ENCODE results near the gene POLR2E.
"Not testable (repeated sequence)": the region's sequence is repeated elsewhere in the genome, so short reads cannot be mapped to it uniquely, and the experiment has no call there.

Gene POLR2E

DNA sequence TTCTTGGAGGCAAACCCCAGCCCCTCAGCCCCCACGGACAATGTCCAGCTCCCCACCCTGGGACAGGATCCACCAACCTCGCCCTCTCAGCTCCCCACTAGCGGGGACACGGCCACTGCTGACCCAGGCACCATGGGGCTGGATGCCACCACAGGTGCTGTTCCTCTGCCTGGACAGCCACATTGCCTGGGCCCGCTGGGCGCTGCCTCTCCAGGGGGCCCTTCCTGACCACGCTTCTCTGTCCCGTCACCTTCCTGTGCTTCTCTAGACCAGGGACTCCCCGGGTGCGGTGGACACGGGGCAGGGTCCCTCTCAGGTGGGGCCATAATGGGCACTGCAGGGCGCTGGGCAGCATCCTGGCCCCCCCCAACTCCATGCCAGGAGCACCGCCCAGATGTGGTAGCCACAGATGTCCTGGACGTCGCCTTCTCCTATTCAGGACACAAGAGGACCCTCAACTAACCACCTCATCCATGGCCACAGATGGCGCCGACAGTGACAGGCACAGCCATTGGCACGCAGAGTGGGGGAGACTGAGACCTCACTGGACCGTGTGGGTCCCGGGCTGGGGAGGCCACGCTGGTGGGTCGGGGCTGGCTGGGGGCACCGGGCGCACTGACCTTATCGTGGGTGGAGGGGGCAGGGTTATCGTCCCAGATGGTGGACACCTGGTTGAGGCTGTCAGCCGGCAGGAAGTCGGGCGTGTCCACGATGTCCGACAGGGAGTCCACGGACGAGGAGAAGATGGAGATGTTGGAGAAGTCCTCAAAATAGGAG, 32.0 kb upstream of the POLR2E start:
- no peak for DNase-seq (ENCODE audit: low read depth in 2 of 2)

GRCh38 chr19:1125601-1126467, 30.7 kb upstream of the POLR2E start:
- DNase-seq (ENCODE audit: low read depth in 2 of 2): no peak

- no peak for DNase-seq (ENCODE audit: low read depth in 2 of 2)
Measured at GRCh38 chr19:1123885-1124677, 28.9 kb upstream of the POLR2E start.

DNA sequence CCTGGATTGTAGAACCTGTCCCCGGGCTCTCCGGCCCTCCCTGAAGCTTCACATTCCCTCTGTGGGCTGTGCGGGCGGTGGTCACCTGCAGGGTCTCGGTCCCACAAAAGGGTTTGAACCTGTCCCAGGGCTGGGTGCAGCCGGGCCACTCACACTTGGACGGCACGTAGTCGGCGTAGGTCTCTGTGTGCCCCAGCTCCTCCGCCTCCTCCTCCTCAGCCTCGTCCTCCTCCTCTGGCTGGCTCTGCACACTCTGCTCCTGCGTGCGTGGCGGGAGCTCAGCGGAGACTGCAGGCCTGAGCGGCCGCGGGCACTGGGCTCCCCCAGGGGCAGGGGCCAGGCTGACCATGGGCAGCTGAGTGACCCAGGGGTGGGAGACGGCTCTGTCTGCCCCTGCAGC, 28.2 kb upstream of the POLR2E start:
- no peak for DNase-seq (ENCODE audit: low read depth in 2 of 2)

- peak in 1 of 2 donors; percentile 65 for DNase-seq (ENCODE audit: low read depth in 2 of 2)
Measured at GRCh38 chr19:1122972-1123363, 27.8 kb upstream of the POLR2E start.

DNA sequence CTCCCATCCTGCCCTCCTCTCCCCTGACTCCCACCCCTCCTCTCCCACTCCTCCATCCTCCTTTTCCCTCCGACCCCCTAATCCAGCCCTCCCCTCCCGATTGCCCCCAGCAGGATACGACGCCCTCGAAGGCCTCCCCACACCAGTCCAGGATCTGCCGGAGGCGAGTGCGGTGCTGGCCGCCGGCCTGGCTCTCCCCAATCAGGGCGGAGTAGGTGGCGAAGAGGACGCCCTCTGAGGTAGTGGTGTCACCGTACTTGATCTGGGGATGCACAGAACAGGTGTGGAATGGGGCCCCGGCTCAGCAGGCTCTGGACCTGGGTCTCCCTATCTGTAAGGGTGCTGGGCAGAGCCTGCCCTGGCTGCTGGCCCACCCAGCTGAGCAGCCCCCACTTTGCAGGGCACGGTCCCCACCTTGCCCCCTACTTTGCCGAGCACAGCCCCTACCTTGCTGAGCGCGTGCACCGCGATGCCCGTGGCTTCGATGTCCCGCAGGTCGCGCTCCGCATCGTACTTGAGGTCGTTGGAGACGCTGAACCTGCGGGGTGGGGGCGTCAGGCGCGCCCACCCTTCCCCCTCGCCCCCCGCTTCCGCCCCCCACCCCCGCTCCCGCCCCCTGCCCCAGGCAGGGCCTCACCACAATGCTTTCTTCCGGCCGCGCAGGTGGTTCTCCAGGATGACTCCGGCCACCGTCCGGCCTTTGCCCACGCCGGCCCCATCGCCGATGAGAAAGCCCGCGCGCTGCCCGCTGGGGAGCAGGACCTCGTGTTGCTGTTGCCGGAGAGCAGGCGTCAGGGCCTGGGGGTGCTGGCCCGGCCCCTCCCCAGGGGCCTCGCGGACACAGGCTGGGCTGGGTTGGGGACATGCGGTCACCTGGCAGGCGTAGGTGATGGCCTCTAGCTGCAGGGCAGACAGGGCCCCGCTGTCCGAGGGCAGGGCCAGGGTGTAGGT, 27.1 kb upstream of the POLR2E start:
- no peak for DNase-seq (ENCODE audit: low read depth in 2 of 2)

DNA sequence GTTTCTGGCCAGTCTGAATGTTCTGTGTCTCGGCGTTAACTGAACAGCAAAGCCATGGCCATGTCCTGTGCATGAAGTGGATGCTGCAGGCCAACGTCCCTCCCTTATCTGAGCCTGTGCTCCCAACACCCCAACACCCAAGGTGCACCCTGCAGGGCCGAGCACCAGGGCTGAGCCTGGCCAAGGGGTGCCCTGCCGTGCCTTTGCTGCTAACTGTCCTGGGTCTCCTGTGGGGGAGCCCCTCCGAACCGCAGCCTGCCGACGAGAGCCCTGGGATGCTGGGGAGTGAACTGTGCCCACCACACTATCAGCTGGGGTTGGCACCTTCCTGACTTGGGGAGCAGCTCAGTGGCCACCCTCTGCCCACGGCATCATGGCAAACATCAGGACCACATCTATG, 26.2 kb upstream of the POLR2E start:
- no peak for DNase-seq (ENCODE audit: low read depth in 2 of 2)

DNA sequence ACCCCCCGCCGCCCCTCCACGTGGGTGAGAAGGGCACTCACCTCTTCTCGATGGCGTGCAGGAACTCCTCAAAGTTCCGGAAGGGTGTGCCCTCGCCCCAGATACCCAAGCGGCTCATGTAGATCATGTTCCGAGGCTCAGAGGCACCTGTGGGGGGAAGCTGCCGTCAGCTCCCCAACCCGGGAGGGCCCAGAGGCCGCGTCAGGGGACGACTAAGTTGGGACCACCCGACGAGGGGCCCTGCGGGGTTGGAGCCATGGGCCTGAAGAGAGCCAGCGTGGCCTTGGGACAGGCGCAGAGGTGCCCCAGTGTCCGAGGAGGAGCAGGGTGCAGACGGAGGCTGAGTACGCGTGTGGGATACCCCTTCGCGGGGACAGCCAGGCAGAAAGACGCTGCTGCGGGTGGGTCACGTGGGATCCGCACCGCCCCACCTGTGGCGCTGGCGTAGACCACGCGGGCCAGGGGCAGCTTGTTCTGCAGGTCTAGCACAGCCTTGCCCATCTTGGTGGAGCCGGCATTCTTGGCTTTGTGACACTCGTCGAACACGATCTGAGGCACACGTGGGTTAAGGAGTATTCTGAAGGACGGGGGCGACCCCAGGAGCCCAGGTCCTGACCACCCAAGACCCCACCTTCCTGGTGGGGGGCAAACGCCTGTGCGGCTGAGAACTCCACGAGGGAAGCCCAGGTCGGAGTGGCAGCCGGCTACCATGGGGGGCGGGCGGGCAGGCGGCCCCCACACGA, 24.5 kb upstream of the POLR2E start:
- no peak for DNase-seq (ENCODE audit: low read depth in 2 of 2)

GRCh38 chr19:1118999-1119398, 23.8 kb upstream of the POLR2E start:
- DNase-seq (ENCODE audit: low read depth in 2 of 2): no peak

- DNase-seq (ENCODE audit: low read depth in 2 of 2): no peak
Measured at GRCh38 chr19:1117654-1118053, 22.5 kb upstream of the POLR2E start.

- DNase-seq (ENCODE audit: low read depth in 2 of 2): no peak
Measured at GRCh38 chr19:1116726-1117581, 21.8 kb upstream of the POLR2E start.

- DNase-seq (ENCODE audit: low read depth in 2 of 2): no peak
Measured at GRCh38 chr19:1115646-1116420, 20.7 kb upstream of the POLR2E start.

DNA sequence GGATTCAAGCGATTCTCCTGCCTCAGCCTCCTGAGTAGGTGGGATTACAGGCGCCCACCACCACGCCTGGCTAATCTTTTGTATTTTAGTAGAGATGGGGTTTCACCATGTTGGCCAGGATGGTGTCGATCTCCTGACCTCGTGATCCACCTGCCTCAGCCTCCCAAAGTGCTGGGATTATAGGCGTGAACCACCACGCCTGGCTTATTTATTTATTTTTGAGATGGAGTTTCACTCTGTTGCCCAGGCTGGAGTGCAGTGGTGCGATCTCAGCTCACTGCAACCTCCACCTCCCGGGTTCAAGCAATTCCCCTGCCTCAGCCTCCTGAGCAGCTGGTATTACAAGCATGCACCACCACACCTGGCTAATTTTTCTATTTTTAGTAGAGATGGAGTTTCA, 19.6 kb upstream of the POLR2E start:
- DNase-seq (ENCODE audit: low read depth in 2 of 2): not testable (repeated sequence)

DNA sequence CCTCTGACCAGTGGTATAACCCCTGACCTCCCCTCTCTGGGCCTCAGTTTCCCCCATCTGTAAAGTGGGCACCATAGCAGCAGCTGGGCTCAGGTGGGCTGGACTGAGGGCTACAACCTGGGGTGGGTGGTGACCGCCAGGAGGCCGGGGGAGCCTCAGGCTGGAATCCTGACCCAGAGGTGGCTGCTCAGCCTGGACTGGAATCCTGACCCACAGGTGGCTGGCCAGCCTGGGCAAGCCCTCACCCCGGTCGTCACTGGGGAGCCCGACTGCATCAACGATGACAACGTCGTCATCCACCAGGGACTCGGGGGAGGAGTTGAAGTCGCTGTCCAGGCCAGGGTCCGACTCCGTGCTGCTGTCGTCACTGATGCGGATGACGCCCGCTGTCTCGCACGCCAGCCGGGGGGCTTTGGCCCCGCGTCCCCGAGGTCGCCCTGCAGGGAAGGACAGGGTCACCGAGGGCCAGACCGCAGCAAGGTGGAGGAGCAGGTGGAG, 18.9 kb upstream of the POLR2E start:
- DNase-seq (ENCODE audit: low read depth in 2 of 2): no peak

DNA sequence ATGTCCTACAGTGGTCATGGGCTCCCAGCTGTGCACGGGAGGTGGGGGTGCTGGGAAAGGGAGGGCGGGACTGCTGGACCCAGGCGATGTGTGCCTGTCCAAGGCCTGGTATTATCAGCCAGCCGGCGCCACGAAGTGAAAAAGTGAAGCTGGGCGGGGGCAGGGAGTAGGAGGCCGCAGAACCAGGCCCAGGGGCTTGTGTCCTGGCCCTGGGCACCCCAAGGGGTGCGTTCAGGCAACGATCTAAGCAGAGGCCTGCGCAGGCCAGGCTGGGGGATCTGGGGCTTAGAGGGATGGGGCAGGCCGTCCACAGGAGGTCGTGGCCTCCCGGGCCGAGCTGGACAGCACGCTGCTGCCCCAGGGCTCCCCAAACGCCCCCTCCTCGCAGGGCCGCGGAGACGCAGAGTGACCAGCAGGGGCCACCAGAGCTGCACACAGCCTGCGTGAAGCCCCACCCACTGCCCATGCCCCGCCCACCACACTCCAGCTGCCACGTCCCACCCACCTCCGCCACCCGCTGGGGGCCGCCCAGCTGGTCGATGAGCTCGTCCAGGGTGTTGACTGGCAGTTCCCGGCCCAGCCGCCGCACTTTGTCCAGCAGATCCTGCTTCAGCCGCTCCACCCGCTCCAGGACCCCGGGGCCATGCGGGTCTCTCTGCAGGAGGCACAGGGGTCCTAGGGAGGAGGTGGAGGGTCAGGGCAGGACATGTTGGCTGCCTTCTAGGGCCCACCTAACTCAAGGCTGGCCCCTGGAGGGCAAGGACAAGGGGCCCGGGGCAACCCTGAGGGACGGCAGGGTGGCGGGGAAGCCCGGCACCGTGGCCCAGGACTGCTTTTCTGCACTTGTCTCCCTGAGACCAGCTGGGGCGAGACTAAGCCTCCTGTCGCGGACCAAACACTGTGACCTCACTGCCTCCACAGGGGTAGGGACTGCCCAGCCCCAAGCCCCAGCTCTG, 18.1 kb upstream of the POLR2E start:
- peak; percentile 79 to 82 for DNase-seq (ENCODE audit: low read depth in 2 of 2)

GRCh38 chr19:1112268-1113029, 17.3 kb upstream of the POLR2E start:
- DNase-seq (ENCODE audit: low read depth in 2 of 2): no peak
